T-cell (primary cell): ENCODE measurements around the gene TELO2. TPM values are rescaled to one million over a fixed set of nuclear protein-coding genes. Genes with fewer than 3 reads are reported as not detected.

Experiments
- ATAC-seq, 4 experiments: fragments of 200-7000 bp in 3 of 4; fragments of 150-1000 bp in 1 of 4; cut with Tn5 transposase; replicated peaks in 1 of 4; 1 replicate in 3 of 4; 2 replicates in 1 of 4; pipeline ENCODE4 v1.10.0; 2021; ENCODE audit warnings: moderate library complexity in 3 of 4, mild to moderate bottlenecking in 2 of 4, moderate number of reproducible peaks in 1 of 4
- CTCF ChIA-PET, 2 donors: fragments of 300-600 bp; sonication (Branson Sonifier 250); formaldehyde crosslinking; loops; one replicate each; lab custom pipeline; 2022; ENCODE audit warnings: antibody characterized with exemption in 2 of 2; lab: Charles Lee
- POLR2A ChIA-PET, 2 donors: fragments of 300-600 bp; sonication (Branson Sonifier 250); formaldehyde crosslinking; loops; one replicate each; lab custom pipeline; 2022; ENCODE audit warnings: antibody characterized with exemption in 2 of 2; lab: Charles Lee
- DNase-seq, 35 experiments: peaks; one replicate each; pipeline versions ENCODE4 v3.0.0 to v3.0.0-alpha.2; 2013 to 2023
- H3K27ac ChIP-seq: one replicate; pipeline ENCODE4 v1.5.1; 2013; ENCODE audit warnings: low read length
- H3K27me3 ChIP-seq, 2 experiments: replicated peaks in 1 of 2; 1 replicate in 1 of 2; 2 replicates in 1 of 2; pipeline versions ENCODE4 v1.6.1 to v1.7.0; 2013; ENCODE audit warnings: low read length in 1 of 2, mixed read lengths in 1 of 2; ENCODE audit not compliant: control insufficient read depth in 2 of 2, insufficient read depth in 2 of 2; ENCODE audit errors: extremely low read depth in 1 of 2
- H3K36me3 ChIP-seq, 2 donors: 1 replicate in 1 of 2; 2 replicates in 1 of 2; pipeline versions ENCODE4 v1.6.1 to v1.7.0; 2013; ENCODE audit warnings: low read length in 1 of 2; ENCODE audit not compliant: control insufficient read depth in 2 of 2, insufficient read depth in 1 of 2; ENCODE audit errors: extremely low read depth in 1 of 2
- H3K4me1 ChIP-seq, 2 experiments: 1 replicate in 1 of 2; 2 replicates in 1 of 2; pipeline versions ENCODE4 v1.6.1 to v1.7.0; 2013; ENCODE audit warnings: low read length in 2 of 2, mixed read lengths in 1 of 2; ENCODE audit not compliant: insufficient read depth in 2 of 2, control insufficient read depth in 1 of 2; ENCODE audit errors: extremely low read depth in 1 of 2
- H3K4me3 ChIP-seq, 2 donors: 1 replicate in 1 of 2; 2 replicates in 1 of 2; pipeline versions ENCODE4 v1.5.1 to v1.7.0; 2013; ENCODE audit warnings: mild to moderate bottlenecking in 2 of 2, low read length in 1 of 2, moderate library complexity in 1 of 2; ENCODE audit not compliant: control insufficient read depth in 1 of 2; ENCODE audit errors: extremely low read depth in 1 of 2
- H3K9me3 ChIP-seq: 2 replicates; pipeline ENCODE4 v1.7.0; 2013
- H3K27ac Mint-ChIP-seq, 2 donors: one replicate each; pipeline ENCODE4 v1.8.0; 2020 to 2021; ENCODE audit warnings: mild to moderate bottlenecking in 2 of 2, mixed read lengths in 2 of 2
- H3K27me3 Mint-ChIP-seq, 2 donors: one replicate each; pipeline ENCODE4 v1.8.0; 2021 to 2022; ENCODE audit warnings: mixed read lengths in 2 of 2
- H3K36me3 Mint-ChIP-seq: one replicate; pipeline ENCODE4 v1.8.0; 2021; ENCODE audit warnings: mixed read lengths
- H3K4me1 Mint-ChIP-seq, 3 donors: one replicate each; pipeline ENCODE4 v1.8.0; 2020 to 2022; ENCODE audit warnings: mixed read lengths in 3 of 3, mild to moderate bottlenecking in 1 of 3
- H3K4me3 Mint-ChIP-seq, 3 donors: one replicate each; pipeline ENCODE4 v1.8.0; 2020 to 2022; ENCODE audit warnings: mild to moderate bottlenecking in 3 of 3, mixed read lengths in 3 of 3, moderate library complexity in 3 of 3
- H3K9me3 Mint-ChIP-seq, 3 donors: one replicate each; pipeline ENCODE4 v1.8.0; 2020 to 2022; ENCODE audit warnings: mixed read lengths in 3 of 3
- WGBS: methylation state at CpG from one replicate; pipeline ENCODE4 v1.1.5; 2013; ENCODE audit warnings: missing lambda C conversion rate; ENCODE audit not compliant: insufficient coverage; 5-methylcytosine and 5-hydroxymethylcytosine counted together
- total RNA-seq, 35 experiments: library from RNA in 6 of 35; stranded (reverse) in 6 of 35; fragments of 120-200 nt in 1 of 35; gene quantifications; one replicate each; pipeline versions ENCODE4 v1.2.1 to v1.2.4 and lab custom pipeline; 2013 to 2026

The TELO2 gene
- total RNA-seq, 5 donors from 2014 or later (not counting 1 experiment from before 2014, with no cell fraction given) = 36.0 to 73.0 (median 56.1) TPM

DNA sequence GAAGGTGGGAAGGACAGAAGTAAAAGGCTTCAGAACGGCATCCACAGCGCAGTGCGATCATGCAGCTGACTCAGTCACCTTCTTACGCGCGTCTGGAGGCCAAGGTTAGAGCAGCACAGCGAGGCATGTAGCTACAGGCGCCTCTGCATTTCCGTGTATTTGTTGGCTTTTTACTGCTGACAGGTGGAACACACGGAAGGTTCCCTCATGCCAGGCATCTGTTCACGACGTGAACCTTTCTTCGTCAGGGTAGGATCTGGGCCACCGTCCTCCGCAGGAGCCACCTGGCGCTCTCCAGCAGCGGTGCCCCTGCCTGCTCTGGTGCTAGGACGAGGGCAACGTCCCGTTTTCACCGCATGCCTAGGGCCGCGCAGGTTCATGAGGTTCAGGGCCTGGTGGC lies 55.6 kb downstream of the TELO2 start:
- no peak overlapping the region for H3K27ac Mint-ChIP-seq
- H3K4me3 Mint-ChIP-seq = peak overlapping the region in 1 of 3 donors; percentile 22
- ChIA-PET CTCF (no interaction called here), POLR2A (interaction anchor here in 1 of 2 donors (0.5 kb wide), 1 partner anchor 166 kb away, joined by 13 read pairs; no protein-coding TSS in a partner anchor)
- ATAC-seq = no peak
- Histone ChIP-seq H3K9me3 (no peaks in the 10 kb centered on the region), H3K4me1 (peaks cover 4 to 71% of the 10 kb centered on the region in 2 experiments), H3K27me3 (no peaks in the 10 kb centered on the region), H3K4me3 (no peak overlapping the region), H3K27ac (no peak overlapping the region), H3K36me3 (peaks cover 15 to 70% of the 10 kb centered on the region in 2 donors)
- no peaks in the 10 kb centered on the region for H3K27me3 Mint-ChIP-seq
- no peaks in the 10 kb centered on the region for H3K9me3 Mint-ChIP-seq
- WGBS = 93% methylated on average over 23 of the region's 23 CpGs
- no peak for DNase-seq
- peaks cover 75 to 81% (median 80%) of the 10 kb centered on the region in 3 donors for H3K4me1 Mint-ChIP-seq
- peaks cover 27% of the 10 kb centered on the region for H3K36me3 Mint-ChIP-seq

DNA sequence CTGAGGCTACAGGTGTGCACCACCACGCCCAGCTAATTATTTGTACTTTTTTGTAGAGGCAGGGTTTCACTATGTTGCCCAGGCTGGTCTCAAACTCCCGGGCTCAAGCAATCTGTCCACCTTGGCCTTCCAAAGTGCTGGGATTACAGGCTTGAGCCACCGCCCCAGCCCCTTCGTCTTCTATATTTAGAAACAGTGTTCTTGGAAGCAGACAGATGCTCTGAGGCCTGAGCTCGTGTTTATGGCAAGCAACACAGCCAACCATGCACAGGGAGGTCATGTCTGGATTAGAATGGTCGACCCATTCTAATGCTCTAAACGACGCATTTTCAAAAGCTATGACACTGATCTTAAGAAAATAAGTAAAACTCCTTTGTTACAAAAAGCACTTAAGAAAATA lies 56.9 kb downstream of the TELO2 start:
- Mint-ChIP-seq H3K4me3 (peak overlapping the region in 1 of 3 donors; percentile 36), H3K4me1 (peaks cover 66 to 75% (median 72%) of the 10 kb centered on the region in 3 donors), H3K36me3 (peaks cover 35% of the 10 kb centered on the region), H3K9me3 (no peaks in the 10 kb centered on the region), H3K27ac (peak overlapping the region in 1 of 2 donors; percentile 5), H3K27me3 (no peaks in the 10 kb centered on the region)
- Histone ChIP-seq H3K4me1 (peaks cover 4 to 59% of the 10 kb centered on the region in 2 experiments), H3K9me3 (no peaks in the 10 kb centered on the region), H3K4me3 (no peak overlapping the region), H3K36me3 (peaks cover 19 to 80% of the 10 kb centered on the region in 2 donors), H3K27ac (no peak overlapping the region), H3K27me3 (no peaks in the 10 kb centered on the region)
- POLR2A ChIA-PET = no interaction called here
- CTCF ChIA-PET = no interaction called here
- DNase-seq (no peak), ATAC-seq (no peak)
- WGBS = 95% methylated on average over 7 of the region's 8 CpGs

DNA sequence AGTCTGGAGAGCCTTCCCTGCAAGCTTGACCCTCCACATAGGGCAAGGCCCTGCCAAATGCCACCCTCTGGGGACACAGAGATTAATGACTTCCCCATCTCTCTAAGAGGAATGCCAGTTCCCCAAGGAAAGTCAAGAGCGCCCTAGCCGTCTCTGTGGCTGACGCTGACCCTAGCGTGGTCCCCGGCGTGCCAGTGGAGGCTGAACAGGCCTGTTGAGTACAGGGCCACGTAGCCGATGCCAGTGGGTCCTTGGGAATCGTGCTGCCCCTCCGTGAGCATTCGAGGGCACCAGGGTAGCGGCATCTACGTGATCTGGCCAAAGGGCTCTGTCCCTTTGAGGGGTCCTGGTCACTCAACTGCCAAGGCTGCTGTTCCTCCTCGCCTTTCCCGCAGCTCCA lies 57.5 kb downstream of the TELO2 start:
- Mint-ChIP-seq H3K27ac (no peak overlapping the region), H3K4me1 (peaks cover 60 to 69% (median 66%) of the 10 kb centered on the region in 3 donors), H3K27me3 (no peaks in the 10 kb centered on the region), H3K36me3 (peaks cover 36% of the 10 kb centered on the region), H3K4me3 (no peak overlapping the region), H3K9me3 (no peaks in the 10 kb centered on the region)
- Histone ChIP-seq H3K27ac (no peak overlapping the region), H3K4me1 (peaks cover 0 to 53% of the 10 kb centered on the region in 2 experiments), H3K27me3 (no peaks in the 10 kb centered on the region), H3K9me3 (no peaks in the 10 kb centered on the region), H3K36me3 (peaks cover 19 to 83% of the 10 kb centered on the region in 2 donors), H3K4me3 (no peak overlapping the region)
- ATAC-seq = no peak
- ChIA-PET CTCF (no interaction called here), POLR2A (no interaction called here)
- WGBS = 97% methylated on average over 15 of the region's 15 CpGs
- DNase-seq = no peak

DNA sequence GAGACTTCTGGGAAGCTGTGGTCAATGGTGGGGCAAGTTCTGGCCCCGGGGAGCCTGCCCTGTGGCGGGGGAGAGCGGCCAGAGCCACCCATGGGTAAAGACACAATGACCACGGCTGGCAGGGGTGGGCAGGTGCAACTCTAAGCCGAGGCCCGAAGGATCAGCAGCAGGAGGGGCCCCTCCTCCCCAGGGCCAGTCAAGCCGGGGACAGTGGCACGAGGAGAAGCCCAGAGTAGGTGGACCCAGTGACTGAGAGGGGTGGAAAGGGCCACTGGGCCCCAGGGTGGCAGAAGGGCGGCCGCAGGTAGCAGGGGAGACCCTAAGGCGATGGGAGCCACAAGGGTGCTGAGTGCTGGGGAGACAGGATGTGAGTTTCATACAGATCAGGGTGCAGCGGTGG lies 58.0 kb downstream of the TELO2 start:
- DNase-seq (no peak), ATAC-seq (no peak)
- Mint-ChIP-seq H3K27me3 (no peaks in the 10 kb centered on the region), H3K9me3 (no peaks in the 10 kb centered on the region), H3K4me1 (peaks cover 55 to 65% (median 62%) of the 10 kb centered on the region in 3 donors), H3K36me3 (peaks cover 37% of the 10 kb centered on the region), H3K27ac (no peak overlapping the region), H3K4me3 (no peak overlapping the region)
- no peak overlapping the region for H3K4me3 ChIP-seq
- H3K27me3 ChIP-seq = no peaks in the 10 kb centered on the region
- peaks cover 0 to 48% of the 10 kb centered on the region in 2 experiments for H3K4me1 ChIP-seq
- H3K27ac ChIP-seq = no peak overlapping the region
- CTCF ChIA-PET = no interaction called here
- 96% methylated on average over 8 of the region's 12 CpGs for WGBS
- POLR2A ChIA-PET = no interaction called here
- no peaks in the 10 kb centered on the region for H3K9me3 ChIP-seq
- H3K36me3 ChIP-seq = peaks cover 20 to 81% of the 10 kb centered on the region in 2 donors

DNA sequence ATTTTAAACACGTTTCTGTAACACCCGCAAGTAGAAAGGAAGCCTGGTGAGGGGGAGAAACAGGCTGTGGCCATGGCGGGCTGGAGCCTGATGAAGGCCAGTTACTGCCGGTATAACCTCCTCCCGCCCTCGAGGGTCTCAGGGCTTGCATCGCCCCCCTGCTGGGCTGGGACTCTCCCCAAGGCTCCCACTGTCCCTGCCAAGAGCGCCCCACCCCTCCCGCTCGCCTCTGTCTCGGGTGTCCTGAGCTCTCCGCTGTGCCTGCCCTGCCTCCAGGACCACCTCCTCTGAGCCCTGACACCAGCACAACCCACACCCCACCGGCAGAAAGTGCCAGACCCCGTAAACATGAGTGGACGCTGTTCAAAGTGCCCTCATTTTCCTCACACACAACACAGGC lies 59.0 kb downstream of the TELO2 start:
- Mint-ChIP-seq H3K4me1 (peaks cover 45 to 57% (median 53%) of the 10 kb centered on the region in 3 donors), H3K9me3 (no peaks in the 10 kb centered on the region), H3K36me3 (peaks cover 37% of the 10 kb centered on the region), H3K4me3 (no peak overlapping the region), H3K27me3 (no peaks in the 10 kb centered on the region), H3K27ac (peak overlapping the region in 1 of 2 donors; percentile 29)
- peaks cover 19 to 76% of the 10 kb centered on the region in 2 donors for H3K36me3 ChIP-seq
- no peak overlapping the region for H3K27ac ChIP-seq
- no peaks in the 10 kb centered on the region for H3K9me3 ChIP-seq
- WGBS = 86% methylated on average over 12 of the region's 15 CpGs
- no peak overlapping the region for H3K4me3 ChIP-seq
- DNase-seq = no peak
- no peaks in the 10 kb centered on the region for H3K27me3 ChIP-seq
- ChIA-PET POLR2A (no interaction called here), CTCF (no interaction called here)
- no peak for ATAC-seq
- H3K4me1 ChIP-seq = peaks cover 0 to 38% of the 10 kb centered on the region in 2 experiments

DNA sequence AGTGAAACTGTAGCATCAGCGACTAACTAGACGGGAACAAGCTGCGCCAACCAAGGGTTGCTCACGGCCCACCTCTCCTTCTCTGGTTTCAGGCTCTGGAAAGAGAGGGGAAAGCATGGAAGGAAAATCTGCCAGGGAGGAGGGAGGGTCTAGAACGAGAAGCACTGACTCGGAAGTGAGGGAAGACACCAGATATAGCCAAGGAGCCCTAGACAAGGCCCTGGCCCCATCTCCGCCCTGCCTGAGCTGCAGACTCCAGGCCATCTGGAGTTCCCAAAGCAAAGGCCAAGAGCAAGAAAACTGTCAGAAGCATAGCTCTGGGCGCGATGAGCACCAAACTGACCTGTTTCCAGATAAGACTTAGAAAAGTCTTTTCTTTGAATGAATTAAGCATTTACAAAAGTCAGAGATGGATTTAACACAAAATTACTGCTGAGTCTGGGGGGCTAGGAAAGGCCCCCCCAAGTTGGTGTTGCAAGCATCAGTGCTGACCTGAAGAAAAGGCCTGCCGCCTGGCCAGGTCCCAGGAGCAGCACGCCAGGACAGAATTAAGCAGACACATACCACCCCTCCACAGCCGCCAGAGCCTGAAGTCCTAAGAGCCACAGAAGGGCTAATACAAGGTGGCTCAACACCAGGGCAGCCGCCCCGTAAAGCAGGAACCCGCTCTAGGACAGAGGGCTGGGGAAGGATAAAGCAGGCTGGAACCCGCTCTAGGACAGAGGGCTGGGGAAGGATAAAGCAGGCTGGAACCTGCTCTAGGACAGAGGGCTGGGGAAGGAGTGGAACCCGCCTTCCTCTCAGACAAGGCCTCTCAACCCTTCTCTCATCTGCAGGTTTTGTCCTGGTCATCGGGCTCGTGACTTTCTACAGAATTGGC lies 61.0 kb downstream of the TELO2 start:
- Mint-ChIP-seq H3K4me1 (peaks cover 32 to 52% (median 46%) of the 10 kb centered on the region in 3 donors), H3K9me3 (no peaks in the 10 kb centered on the region), H3K4me3 (no peak overlapping the region), H3K27me3 (no peaks in the 10 kb centered on the region), H3K27ac (peak overlapping the region; percentile 4 to 58), H3K36me3 (peaks cover 31% of the 10 kb centered on the region)
- ATAC-seq (no peak), DNase-seq (no peak)
- Histone ChIP-seq H3K27me3 (no peaks in the 10 kb centered on the region), H3K27ac (no peak overlapping the region), H3K9me3 (no peaks in the 10 kb centered on the region), H3K4me1 (peaks cover 0 to 28% of the 10 kb centered on the region in 2 experiments), H3K36me3 (peaks cover 21 to 70% of the 10 kb centered on the region in 2 donors), H3K4me3 (no peak overlapping the region)
- CTCF ChIA-PET = no interaction called here
- 95% methylated on average over 10 of the region's 19 CpGs for WGBS
- POLR2A ChIA-PET = no interaction called here
